Posterior vena cava (tissue), 2 donors: ENCODE results near the gene SERPINA4. TPM values are rescaled to one million over a fixed set of nuclear protein-coding genes. Genes with fewer than 3 reads are reported as not detected.

Experiments used
- total RNA-seq, 2 donors: library from RNA; stranded (reverse); fragmentation: NEBNext Ultra II Directional; extraction: Animal tissue kit (Norgen Biotek cat#: 25700); gene quantifications; one replicate each; pipeline ENCODE4 v1.2.1, GENCODE V29; 2021
- donor health status: DM: yes; HTN: yes; CAD: no.
- donor health status: DM: yes; HTN: yes; CAD: no.

SERPINA4 gene
- total RNA-seq, 2 donors from 2014 or later, result not detected

Other genes starting within 250 kb of the SERPINA4 start
- not detected for gene SERPINA6, start 238.1 kb upstream of the SERPINA4 start, total RNA-seq
- gene SERPINA2, start 194.7 kb upstream of the SERPINA4 start, total RNA-seq, result not detected
- 10 to 100 TPM; 10.3 to 34.5 TPM for gene SERPINA1, start 172.8 kb upstream of the SERPINA4 start, total RNA-seq
- not detected for gene SERPINA11, start 108.6 kb upstream of the SERPINA4 start, total RNA-seq
- gene SERPINA9, start 85.2 kb upstream of the SERPINA4 start, total RNA-seq, result not detected
- gene SERPINA12, start 52.0 kb upstream of the SERPINA4 start, total RNA-seq, result not detected
- gene SERPINA5, start 20.0 kb downstream of the SERPINA4 start, total RNA-seq, result 10 to 100 TPM in 1 of 2 donors, 1 to 10 TPM in 1; 5.2 to 13.6 TPM
- gene SERPINA3, start 50.9 kb downstream of the SERPINA4 start, total RNA-seq, result 100 to 1,000 TPM; 279 to 301 TPM
- gene GSC, start 208.7 kb downstream of the SERPINA4 start, total RNA-seq, result under 1 TPM; 0.76 to 0.97 TPM